Hepatocyte (in vitro differentiated cells): ENCODE results near the gene ZNF385B. TPM values are rescaled to one million over a fixed set of nuclear protein-coding genes. Genes with fewer than 3 reads are reported as not detected.

Source experiments
- DNase-seq: peaks from one replicate; pipeline ENCODE4 v3.0.0-alpha.2; 2016; ENCODE audit warnings: low spot score
- H2AFZ ChIP-seq: fragments of 200-600 bp; sonication (generic); 2 replicates; pipeline ENCODE4 v1.6.0; 2016; ENCODE audit warnings: antibody characterized with exemption, mild to moderate bottlenecking
- H3K27ac ChIP-seq: fragments of 200-600 bp; sonication (generic); 2 replicates; pipeline ENCODE4 v1.5.1; 2016; ENCODE audit warnings: mild to moderate bottlenecking
- H3K27me3 ChIP-seq: fragments of 200-600 bp; sonication (generic); 2 replicates; pipeline ENCODE4 v1.6.1; 2016
- H3K36me3 ChIP-seq: fragments of 200-600 bp; sonication (generic); replicated peaks from 2 replicates; pipeline ENCODE4 v1.5.1; 2016; ENCODE audit warnings: low read depth; ENCODE audit not compliant: insufficient read depth
- H3K4me1 ChIP-seq: fragments of 200-600 bp; sonication (generic); 2 replicates; pipeline ENCODE4 v1.5.1; 2016; ENCODE audit warnings: mild to moderate bottlenecking, moderate library complexity; ENCODE audit not compliant: insufficient read depth
- H3K4me2 ChIP-seq: fragments of 200-600 bp; sonication (generic); 2 replicates; pipeline ENCODE4 v1.6.0; 2016
- H3K4me3 ChIP-seq: fragments of 200-600 bp; sonication (generic); 2 replicates; pipeline ENCODE4 v1.5.1; 2016; ENCODE audit warnings: mild to moderate bottlenecking
- H3K79me2 ChIP-seq: fragments of 200-600 bp; sonication (generic); 2 replicates; pipeline ENCODE4 v1.6.0; 2017; ENCODE audit warnings: mild to moderate bottlenecking
- H3K9me2 ChIP-seq: fragments of 200-600 bp; sonication (generic); replicated peaks from 2 replicates; pipeline ENCODE4 v1.6.0; 2017; ENCODE audit warnings: mild to moderate bottlenecking; ENCODE audit not compliant: insufficient read depth
- H3K9me3 ChIP-seq: fragments of 200-600 bp; sonication (generic); 2 replicates; pipeline ENCODE4 v1.5.1; 2016; ENCODE audit warnings: low read depth, mild to moderate bottlenecking
- H4K20me1 ChIP-seq: fragments of 200-600 bp; sonication (generic); 2 replicates; pipeline ENCODE4 v1.6.0; 2016; ENCODE audit warnings: mild to moderate bottlenecking; ENCODE audit not compliant: insufficient read depth, poor library complexity, severe bottlenecking
- EZH2 ChIP-seq: fragments of 200-600 bp; sonication (generic); IDR thresholded peaks from 2 replicates; pipeline ENCODE4 v1.6.1; 2016; ENCODE audit warnings: antibody characterized with exemption, mild to moderate bottlenecking, borderline replicate concordance
- EZH2phosphoT487 ChIP-seq: fragments of 200-600 bp; sonication (generic); IDR thresholded peaks from one replicate; pipeline ENCODE4 v1.6.1; 2018; ENCODE audit warnings: antibody characterized with exemption, mild to moderate bottlenecking, low read depth, moderate library complexity; ENCODE audit not compliant: unreplicated experiment, severe bottlenecking
- WGBS: methylation state at CpG from one replicate; pipeline ENCODE4 v1.1.6; 2016; ENCODE audit warnings: low lambda C conversion rate; ENCODE audit errors: missing lambda C conversion rate; 5-methylcytosine and 5-hydroxymethylcytosine counted together
- polyA plus RNA-seq: library from polyadenylated mRNA; unstranded; fragments of >200 nt; fragmentation: Nextera tagmentation; extraction: Ambion mirVana; gene quantifications from 2 replicates; pipeline ENCODE4 v1.2.1, GENCODE V29; 2016
- total RNA-seq: library from RNA; depleted of rRNA; stranded (reverse); fragments of >200 nt; gene quantifications from 2 replicates; pipeline ENCODE4 v1.2.3, GENCODE V29; 2014
- TF ChIP-seq, protein P1 (sequence below): fragments of 200-600 bp; sonication (generic); IDR thresholded peaks from 2 replicates; pipeline ENCODE4 v1.5.1; 2016; ENCODE audit warnings: antibody characterized with exemption, mild to moderate bottlenecking; ENCODE audit not compliant: poor library complexity

ZNF385B gene
- total and polyA plus RNA-seq, 2 experiments from 2014 or later = 1.8 to 2.4 TPM

DNA sequence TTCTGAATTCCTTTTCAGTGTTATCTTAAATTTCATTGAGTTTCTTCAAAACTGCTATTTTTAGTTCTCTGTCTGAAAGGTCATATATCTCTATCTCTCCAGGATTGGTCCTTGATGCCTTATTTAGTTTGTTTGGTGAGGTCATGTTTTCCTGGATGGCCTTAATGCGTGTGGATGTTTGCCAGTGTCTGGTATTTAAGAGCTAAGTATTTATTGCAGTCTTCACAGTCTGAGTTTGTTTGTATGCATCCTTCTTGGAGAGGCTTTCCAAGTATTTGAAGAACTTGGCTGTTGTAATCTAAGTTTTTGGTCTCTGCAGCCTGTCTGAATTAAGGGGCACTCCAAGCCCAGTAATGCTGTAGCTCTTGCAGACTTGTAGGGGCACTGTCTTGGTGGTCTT is 249.3 kb downstream of the ZNF385B start:
- Histone ChIP-seq H3K79me2 (no peaks in the 10 kb centered on the region), H4K20me1 (no peaks in the 10 kb centered on the region), H3K4me2 (no peak overlapping the region), H3K36me3 (no peaks in the 10 kb centered on the region), H3K4me3 (no peak overlapping the region), H3K27me3 (no peaks in the 10 kb centered on the region), H3K9me3 (no peaks in the 10 kb centered on the region), H3K4me1 (peaks cover 5% of the 10 kb centered on the region), H2AFZ (no peak overlapping the region), H3K9me2 (no peaks in the 10 kb centered on the region), H3K27ac (no peak overlapping the region)
- DNase-seq = peak; percentile 60
- 45% methylated on average over 1 of the region's 1 CpG for WGBS
- no peak for TF ChIP-seq EZH2phosphoT487

DNA sequence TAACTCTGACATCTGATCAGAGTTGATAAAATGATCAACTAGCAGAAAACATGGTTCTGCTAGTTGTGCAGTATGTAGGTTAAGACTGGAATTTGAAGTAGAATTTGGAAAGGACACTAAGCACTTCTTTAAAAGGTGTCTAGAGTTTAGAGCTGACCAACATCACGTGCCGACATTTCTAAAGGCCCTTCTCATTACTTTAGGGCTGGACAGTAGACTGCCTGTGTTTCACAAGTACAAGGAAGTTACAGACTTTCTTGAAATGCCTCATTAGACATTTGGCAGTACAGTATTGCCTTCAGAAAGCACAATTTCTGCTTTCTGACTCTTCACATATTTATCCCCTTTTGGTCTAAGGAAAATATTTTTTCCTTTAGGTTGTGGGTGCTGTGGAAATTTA is 255.3 kb downstream of the ZNF385B start:
- Histone ChIP-seq H3K36me3 (no peaks in the 10 kb centered on the region), H3K4me3 (no peak overlapping the region), H3K27ac (no peak overlapping the region), H3K9me2 (no peaks in the 10 kb centered on the region), H3K9me3 (no peaks in the 10 kb centered on the region), H3K4me2 (no peak overlapping the region), H2AFZ (no peak overlapping the region), H3K79me2 (no peaks in the 10 kb centered on the region), H4K20me1 (no peaks in the 10 kb centered on the region), H3K4me1 (no peaks in the 10 kb centered on the region), H3K27me3 (no peaks in the 10 kb centered on the region)
- DNase-seq = no peak
- WGBS = 86% methylated on average over 2 of the region's 2 CpGs
- TF ChIP-seq, protein P1, sequence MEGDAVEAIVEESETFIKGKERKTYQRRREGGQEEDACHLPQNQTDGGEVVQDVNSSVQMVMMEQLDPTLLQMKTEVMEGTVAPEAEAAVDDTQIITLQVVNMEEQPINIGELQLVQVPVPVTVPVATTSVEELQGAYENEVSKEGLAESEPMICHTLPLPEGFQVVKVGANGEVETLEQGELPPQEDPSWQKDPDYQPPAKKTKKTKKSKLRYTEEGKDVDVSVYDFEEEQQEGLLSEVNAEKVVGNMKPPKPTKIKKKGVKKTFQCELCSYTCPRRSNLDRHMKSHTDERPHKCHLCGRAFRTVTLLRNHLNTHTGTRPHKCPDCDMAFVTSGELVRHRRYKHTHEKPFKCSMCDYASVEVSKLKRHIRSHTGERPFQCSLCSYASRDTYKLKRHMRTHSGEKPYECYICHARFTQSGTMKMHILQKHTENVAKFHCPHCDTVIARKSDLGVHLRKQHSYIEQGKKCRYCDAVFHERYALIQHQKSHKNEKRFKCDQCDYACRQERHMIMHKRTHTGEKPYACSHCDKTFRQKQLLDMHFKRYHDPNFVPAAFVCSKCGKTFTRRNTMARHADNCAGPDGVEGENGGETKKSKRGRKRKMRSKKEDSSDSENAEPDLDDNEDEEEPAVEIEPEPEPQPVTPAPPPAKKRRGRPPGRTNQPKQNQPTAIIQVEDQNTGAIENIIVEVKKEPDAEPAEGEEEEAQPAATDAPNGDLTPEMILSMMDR = no peak
- TF ChIP-seq EZH2phosphoT487 (no peak), EZH2 (no peak)

DNA sequence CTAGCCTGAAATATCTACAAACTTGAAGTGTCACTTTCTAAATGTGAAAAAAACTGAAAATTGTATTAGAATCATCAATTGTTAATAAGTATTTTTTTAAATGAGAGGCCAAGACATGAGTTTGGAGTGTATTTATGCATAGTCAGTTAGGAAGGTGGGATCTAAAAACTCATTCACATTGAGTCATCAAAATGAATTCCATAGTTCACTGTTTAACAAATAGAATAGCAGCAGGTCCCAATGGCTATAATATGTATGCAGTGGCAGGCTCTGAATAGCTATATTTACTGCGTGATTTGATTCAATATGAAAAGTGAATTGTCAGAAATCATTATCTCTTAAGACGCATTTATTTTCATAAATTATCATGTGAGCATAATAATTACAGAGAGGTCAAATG is 256.1 kb downstream of the ZNF385B start:
- Histone ChIP-seq H3K79me2 (no peaks in the 10 kb centered on the region), H3K27ac (no peak overlapping the region), H3K4me1 (no peaks in the 10 kb centered on the region), H3K9me3 (no peaks in the 10 kb centered on the region), H3K4me3 (no peak overlapping the region), H3K9me2 (no peaks in the 10 kb centered on the region), H4K20me1 (no peaks in the 10 kb centered on the region), H3K4me2 (no peak overlapping the region), H2AFZ (no peak overlapping the region), H3K36me3 (no peaks in the 10 kb centered on the region), H3K27me3 (no peaks in the 10 kb centered on the region)
- TF ChIP-seq EZH2 (no peak), EZH2phosphoT487 (no peak)
- TF ChIP-seq, protein P1 = no peak
- DNase-seq = no peak
- 96% methylated on average over 2 of the region's 2 CpGs for WGBS

DNA sequence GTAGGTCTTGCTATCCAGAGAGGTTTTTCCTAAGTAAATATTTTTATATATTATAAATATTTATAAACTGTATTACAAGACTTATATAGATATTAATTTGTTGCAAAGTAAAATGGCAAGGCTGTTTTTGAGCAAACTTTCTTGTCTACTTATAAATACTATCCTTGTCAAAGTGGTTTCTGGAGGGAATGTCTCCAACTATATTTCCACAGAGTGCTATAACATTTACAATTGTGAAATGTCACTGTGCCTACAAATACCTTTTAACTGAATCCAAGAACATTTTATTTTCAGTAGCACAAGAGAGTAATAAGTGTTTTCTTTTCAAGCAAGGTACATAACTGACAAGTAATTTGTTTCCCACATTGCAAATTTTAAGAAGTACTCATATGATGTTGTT is 256.8 kb downstream of the ZNF385B start:
- Histone ChIP-seq H3K27ac (no peak overlapping the region), H3K79me2 (no peaks in the 10 kb centered on the region), H3K4me1 (no peaks in the 10 kb centered on the region), H3K4me3 (no peak overlapping the region), H3K9me2 (no peaks in the 10 kb centered on the region), H4K20me1 (no peaks in the 10 kb centered on the region), H3K9me3 (no peaks in the 10 kb centered on the region), H3K36me3 (no peaks in the 10 kb centered on the region), H3K27me3 (no peaks in the 10 kb centered on the region), H3K4me2 (no peak overlapping the region), H2AFZ (no peak overlapping the region)
- no peak for TF ChIP-seq EZH2
- TF ChIP-seq EZH2phosphoT487 = no peak
- TF ChIP-seq, protein P1 = no peak
- DNase-seq = no peak
